ENCODE measurements around the gene VSTM4.

Gene VSTM4

DNA sequence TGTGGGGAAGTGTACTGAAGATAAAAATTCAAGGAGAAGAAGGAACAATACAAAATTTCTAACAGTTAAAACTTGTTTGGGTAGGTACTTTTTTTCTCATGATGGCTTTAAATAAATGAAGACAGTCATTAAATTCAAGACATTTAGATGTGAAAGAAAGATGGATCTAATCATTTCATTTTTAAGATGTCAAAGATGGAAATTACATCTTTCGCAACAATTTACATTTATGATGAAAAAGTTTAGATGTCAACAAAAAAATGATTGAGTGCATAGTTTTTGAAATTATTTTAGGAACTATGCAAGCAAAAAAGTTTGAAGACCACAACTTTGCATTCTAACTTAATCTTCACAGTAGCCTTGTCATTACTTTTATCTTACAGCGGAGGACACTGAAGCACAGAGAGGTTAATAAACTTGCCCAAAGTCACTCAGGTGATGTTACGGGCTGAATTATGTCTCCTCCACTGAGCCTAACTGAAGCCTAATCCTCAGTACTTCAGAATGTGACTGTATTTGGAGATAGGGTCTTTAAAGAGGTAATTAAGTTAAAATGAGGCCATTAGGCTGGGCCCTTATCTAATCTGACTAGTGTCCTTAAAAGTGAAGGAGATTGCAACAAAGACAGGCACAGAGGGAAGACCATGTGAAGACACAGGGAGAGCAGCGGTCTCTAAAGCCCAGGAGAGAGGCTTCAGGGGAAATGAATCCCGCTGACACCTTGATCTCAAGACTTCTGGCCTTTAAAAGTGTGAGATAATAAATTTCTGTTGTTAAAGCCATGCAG, 48.2 kb downstream of the VSTM4 start:
- DNase-seq: no peak

DNA sequence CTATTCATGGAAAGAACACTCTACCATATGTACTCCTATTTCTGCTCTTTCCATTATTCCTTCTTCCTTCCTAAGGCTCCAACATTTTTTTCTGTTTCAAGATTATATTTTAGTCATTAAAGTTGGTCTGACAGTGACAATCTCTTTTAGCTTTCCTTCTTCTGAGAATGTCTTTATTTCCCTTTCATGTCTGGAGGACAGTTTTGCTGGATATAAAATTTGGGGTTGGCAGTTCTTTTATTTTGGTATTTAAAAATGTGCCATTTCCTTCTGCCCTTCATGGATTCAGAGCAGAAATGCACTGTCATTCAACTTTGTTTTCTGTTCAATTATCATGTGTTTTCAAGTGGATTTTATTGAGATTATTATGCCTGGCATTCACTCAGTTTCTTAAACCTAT, 53.1 kb downstream of the VSTM4 start:
- Histone ChIP-seq H3K9ac (ENCODE audit: low read depth, low read length) (no peak overlapping the region), H3K36me3 (ENCODE audit: insufficient read depth, low read length) (no peaks in the 10 kb centered on the region), H3K4me2 (ENCODE audit: insufficient read depth, low read length) (no peak overlapping the region), H3K4me1 (ENCODE audit: insufficient read depth, low read length) (no peaks in the 10 kb centered on the region), H3K4me3 (ENCODE audit: low read depth in 1 of 2, low read length in 2 of 2) (no peak overlapping the region), H3K27me3 (ENCODE audit: insufficient read depth, low read length, poor library complexity) (no peaks in the 10 kb centered on the region), H2AFZ (ENCODE audit: low read depth, low read length) (no peak overlapping the region), H3K79me2 (ENCODE audit: insufficient read depth, low read length) (no peaks in the 10 kb centered on the region), H3K27ac (ENCODE audit: low read length) (no peak overlapping the region), H4K20me1 (ENCODE audit: insufficient read depth, low read length) (no peaks in the 10 kb centered on the region), H3K9me3 (ENCODE audit: insufficient read depth, low read length, severe bottlenecking) (no peaks in the 10 kb centered on the region)
- TF ChIP-seq CTCF (IDR thresholded peaks at IDR 0.05; ENCODE audit: borderline replicate concordance, extremely low read depth, low read length, poor library complexity, severe bottlenecking): no peak
- TF ChIP-seq EZH2 (IDR thresholded peaks at IDR 0.05; ENCODE audit: borderline replicate concordance, low read depth, low read length, severe bottlenecking): no peak
- ATAC-seq (ENCODE audit: insufficient read depth, low read depth) (no peak), DNase-seq (no peak)

More for the DNA sequence above, 48.2 kb downstream of the VSTM4 start:
- Histone ChIP-seq H3K9me3 (ENCODE audit: insufficient read depth, low read length, severe bottlenecking) (no peaks in the 10 kb centered on the region), H3K27ac (ENCODE audit: low read length) (no peak overlapping the region), H3K9ac (ENCODE audit: low read depth, low read length) (no peak overlapping the region), H3K79me2 (ENCODE audit: insufficient read depth, low read length) (no peaks in the 10 kb centered on the region), H3K4me2 (ENCODE audit: insufficient read depth, low read length) (no peak overlapping the region), H3K27me3 (ENCODE audit: insufficient read depth, low read length, poor library complexity) (no peaks in the 10 kb centered on the region), H2AFZ (ENCODE audit: low read depth, low read length) (no peak overlapping the region), H3K4me3 (ENCODE audit: low read depth in 1 of 2, low read length in 2 of 2) (no peak overlapping the region), H3K36me3 (ENCODE audit: insufficient read depth, low read length) (no peaks in the 10 kb centered on the region), H3K4me1 (ENCODE audit: insufficient read depth, low read length) (no peaks in the 10 kb centered on the region), H4K20me1 (ENCODE audit: insufficient read depth, low read length) (no peaks in the 10 kb centered on the region)
- no peak for ATAC-seq (ENCODE audit: insufficient read depth, low read depth)
- no peak for TF ChIP-seq EZH2 (IDR thresholded peaks at IDR 0.05; ENCODE audit: borderline replicate concordance, low read depth, low read length, severe bottlenecking)
- no peak for TF ChIP-seq CTCF (IDR thresholded peaks at IDR 0.05; ENCODE audit: borderline replicate concordance, extremely low read depth, low read length, poor library complexity, severe bottlenecking)

GRCh38 chr10:49061667-49062066, 53.7 kb downstream of the VSTM4 start:
- Histone ChIP-seq H3K9me3 (ENCODE audit: insufficient read depth, low read length, severe bottlenecking) (no peaks in the 10 kb centered on the region), H3K4me2 (ENCODE audit: insufficient read depth, low read length) (no peak overlapping the region), H3K27ac (ENCODE audit: low read length) (no peak overlapping the region), H4K20me1 (ENCODE audit: insufficient read depth, low read length) (no peaks in the 10 kb centered on the region), H3K27me3 (ENCODE audit: insufficient read depth, low read length, poor library complexity) (no peaks in the 10 kb centered on the region), H3K4me3 (ENCODE audit: low read depth in 1 of 2, low read length in 2 of 2) (no peak overlapping the region), H2AFZ (ENCODE audit: low read depth, low read length) (no peak overlapping the region), H3K79me2 (ENCODE audit: insufficient read depth, low read length) (no peaks in the 10 kb centered on the region), H3K4me1 (ENCODE audit: insufficient read depth, low read length) (no peaks in the 10 kb centered on the region), H3K36me3 (ENCODE audit: insufficient read depth, low read length) (no peaks in the 10 kb centered on the region), H3K9ac (ENCODE audit: low read depth, low read length) (no peak overlapping the region)
- TF ChIP-seq CTCF (IDR thresholded peaks at IDR 0.05; ENCODE audit: borderline replicate concordance, extremely low read depth, low read length, poor library complexity, severe bottlenecking) (no peak), EZH2 (IDR thresholded peaks at IDR 0.05; ENCODE audit: borderline replicate concordance, low read depth, low read length, severe bottlenecking) (no peak)
- DNase-seq (no peak), ATAC-seq (ENCODE audit: insufficient read depth, low read depth) (no peak)

Data from DND-41 (cell line).